SIG-M5 treated with dmso at 0.1 percent for 504 hours (cell line): ENCODE measurements around the gene MPP2.
"Not testable (repeated sequence)": the region's sequence is repeated elsewhere in the genome, so short reads cannot be mapped to it uniquely, and the experiment has no call there.

ENCODE experiments used
- DNase-seq: peaks from one replicate; lab custom pipeline; 2025; ENCODE audit not compliant: unreplicated experiment; lab: John Stamatoyannopoulos, UW

Gene MPP2

GRCh38 chr17:43877451-43878155 is 29.7 kb downstream of the MPP2 start:
- DNase-seq: no peak

DNA sequence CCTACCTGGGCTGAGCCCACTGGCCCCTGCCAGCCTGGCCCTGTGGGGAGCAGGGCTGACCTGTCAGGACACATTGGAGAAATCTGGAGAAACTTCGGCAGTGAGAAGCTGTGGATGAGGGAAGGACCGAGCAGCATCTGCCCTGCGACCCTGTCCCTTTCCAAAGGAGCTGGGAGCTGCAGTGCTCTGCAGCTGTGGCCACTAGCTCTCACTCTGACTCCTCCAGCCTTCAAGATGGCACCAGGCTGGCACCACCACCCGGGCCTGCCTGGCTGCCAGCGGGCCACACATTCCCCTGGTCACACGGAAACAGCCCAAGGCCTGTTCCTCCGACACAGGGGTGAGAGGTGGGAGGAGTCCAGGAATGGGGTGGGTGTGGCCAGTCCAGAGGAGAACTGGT is 30.3 kb downstream of the MPP2 start:
- no peak for DNase-seq

DNA sequence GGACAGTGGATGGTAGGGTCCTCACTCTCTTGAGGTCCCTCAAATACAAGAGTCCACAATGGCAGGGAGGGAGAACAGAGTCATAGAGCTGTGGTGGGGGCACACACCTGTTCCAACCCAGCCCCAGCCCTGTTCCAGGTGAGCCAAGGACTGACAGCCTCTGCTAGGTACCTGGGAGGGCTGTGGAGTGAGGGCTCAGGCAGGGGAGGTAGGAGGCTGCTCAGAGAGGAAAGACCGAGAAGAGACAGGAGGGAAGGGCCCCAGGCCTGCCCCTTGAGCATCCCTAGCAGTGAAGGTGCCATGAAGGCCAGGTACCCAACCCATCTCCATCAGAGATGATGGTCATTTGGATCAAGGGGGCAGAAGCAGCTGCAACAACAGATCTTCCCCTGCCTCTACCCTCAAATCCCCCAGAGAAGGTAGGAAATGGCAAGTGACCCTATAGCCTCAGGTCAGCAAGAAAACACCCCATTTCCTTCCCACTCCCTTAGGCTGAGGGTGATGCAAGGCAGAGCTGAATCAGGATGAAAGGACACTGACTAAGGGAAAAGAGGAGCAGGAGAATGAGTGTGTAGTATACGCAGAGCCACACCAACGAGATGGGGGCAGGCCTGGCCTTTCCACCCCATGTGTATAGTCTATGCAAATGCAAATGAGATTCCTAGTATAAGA is 31.7 kb downstream of the MPP2 start:
- DNase-seq: no peak

GRCh38 chr17:43874293-43874692 is 33.0 kb downstream of the MPP2 start:
- DNase-seq: no peak

DNA sequence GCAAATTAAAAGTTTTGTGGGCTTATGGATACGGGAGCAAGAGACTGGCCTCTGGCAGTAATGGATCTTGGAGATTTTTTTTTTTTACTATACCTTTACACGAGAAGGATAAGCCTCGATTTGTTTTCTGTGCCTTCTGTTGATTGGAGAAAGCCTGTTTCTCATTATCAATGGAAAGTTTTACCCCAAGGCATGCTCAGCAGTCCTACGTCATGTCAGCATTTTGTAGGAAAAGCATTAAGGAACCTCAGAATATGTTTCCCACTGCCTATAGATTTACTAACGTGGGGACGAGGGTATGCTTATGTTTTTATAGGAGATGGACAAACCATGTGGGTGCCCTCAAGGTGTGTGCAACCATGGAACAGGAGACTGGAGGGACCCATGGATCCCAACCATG is 33.5 kb downstream of the MPP2 start:
- no peak for DNase-seq

GRCh38 chr17:43873091-43873490 is 34.2 kb downstream of the MPP2 start:
- DNase-seq: no peak

DNA sequence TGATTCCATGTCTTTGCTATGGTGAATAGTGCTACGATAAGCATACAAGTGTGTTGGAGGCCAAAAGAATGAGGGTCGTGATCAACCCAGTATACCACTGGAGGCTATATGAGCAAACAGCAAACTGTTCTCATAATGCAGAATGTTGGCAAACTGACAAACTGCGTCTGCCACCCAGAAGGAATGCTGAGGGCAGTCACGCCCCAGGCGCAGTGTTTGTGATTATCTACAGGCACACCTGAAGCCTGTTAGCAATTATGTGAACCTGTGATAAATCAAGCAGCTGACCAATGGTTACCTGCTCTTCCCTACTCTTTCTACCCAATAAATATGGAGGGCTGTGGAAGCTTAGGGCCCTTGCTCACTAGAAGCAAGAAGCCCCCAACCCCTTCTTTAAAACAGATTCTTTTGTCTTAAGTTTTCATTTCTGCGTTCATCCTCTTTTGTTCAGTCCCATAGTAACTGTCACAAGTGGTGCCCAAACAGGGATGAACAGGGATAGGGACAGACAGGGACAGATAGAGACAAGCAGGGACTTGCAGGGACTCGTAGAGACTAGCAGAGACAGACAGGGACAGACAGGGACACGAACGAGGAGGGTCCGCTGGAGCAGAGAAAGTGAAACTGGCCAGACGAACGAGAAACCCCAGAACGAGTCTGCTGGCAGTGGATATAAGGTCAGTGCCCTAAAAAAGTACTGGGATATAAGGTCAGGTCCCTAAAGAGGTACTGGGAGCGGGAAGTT is 35.2 kb downstream of the MPP2 start:
- DNase-seq: no peak

- not testable (repeated sequence) for DNase-seq
Measured at GRCh38 chr17:43869031-43869430, 38.3 kb downstream of the MPP2 start.

DNA sequence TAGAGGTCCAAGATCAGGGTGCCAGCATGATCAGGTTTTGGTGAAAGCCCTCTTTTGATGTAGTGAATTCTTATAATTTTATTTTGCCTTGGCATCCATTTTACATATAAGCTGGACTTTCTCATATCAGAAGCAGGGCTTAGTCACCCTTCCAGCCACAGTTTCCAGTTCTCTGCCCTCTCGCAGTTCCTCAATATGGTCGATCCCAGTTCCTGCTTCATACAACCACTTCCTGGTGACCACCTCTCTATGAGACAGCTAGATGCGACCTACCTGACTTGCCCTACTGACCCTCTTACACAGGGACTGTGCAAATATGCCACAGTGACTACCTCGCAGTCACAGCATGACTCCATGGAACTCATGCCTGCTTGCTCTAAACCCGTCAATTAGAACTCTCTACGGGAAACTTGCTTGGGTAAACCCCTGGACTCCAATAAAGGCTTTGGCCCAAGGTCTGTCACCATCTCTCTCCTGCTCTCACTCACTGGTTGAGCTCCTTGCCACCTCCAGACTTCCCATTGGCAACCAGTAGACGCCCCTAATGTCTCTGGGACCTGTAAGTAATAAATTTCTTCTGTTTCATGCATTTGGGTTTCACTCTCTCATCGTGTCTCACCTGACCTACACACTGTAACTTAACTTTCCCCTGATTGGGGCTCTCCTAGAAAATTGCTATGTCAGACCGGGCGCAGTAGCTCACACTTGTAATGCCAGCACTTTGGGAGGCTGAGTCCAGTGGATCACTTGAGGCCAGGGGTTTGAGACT is 38.9 kb downstream of the MPP2 start:
- peak; percentile 43 for DNase-seq

GRCh38 chr17:43864161-43864984 is 43.0 kb downstream of the MPP2 start:
- DNase-seq: no peak

GRCh38 chr17:43861960-43862359 is 45.4 kb downstream of the MPP2 start:
- DNase-seq: no peak

- no peak for DNase-seq
Measured at GRCh38 chr17:43860927-43861622, 46.3 kb downstream of the MPP2 start.

DNA sequence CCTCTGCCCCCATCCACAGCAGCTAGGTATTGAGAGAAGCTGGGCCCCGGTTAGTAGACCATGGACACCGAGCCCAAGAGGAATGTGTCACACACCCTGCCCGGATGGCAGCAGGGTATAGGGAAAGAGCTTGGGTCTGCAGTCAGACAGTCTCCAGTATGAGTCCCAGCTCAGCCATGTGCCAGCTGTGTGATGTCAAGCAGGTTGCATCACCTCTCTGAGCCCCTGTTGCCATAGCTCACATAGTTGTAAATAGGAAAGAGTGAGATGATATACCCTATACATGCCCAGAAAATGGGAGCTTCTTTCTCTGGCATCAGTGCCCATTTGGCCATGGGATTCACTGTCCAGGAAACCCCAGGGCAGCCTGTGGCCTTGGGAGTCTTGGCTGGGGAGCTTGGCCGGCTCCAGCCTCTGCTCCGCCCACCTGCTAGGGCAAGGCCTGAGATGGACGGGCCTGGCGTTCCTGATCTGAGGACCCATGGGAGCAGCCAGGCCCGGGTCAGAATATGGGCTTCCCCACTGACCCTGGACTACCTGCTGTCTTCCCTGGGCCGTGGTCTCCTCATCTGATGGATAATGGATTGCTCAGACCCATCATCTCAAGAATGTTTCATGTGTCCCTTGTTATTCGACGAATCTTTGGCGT is 47.1 kb downstream of the MPP2 start:
- DNase-seq: no peak

DNA sequence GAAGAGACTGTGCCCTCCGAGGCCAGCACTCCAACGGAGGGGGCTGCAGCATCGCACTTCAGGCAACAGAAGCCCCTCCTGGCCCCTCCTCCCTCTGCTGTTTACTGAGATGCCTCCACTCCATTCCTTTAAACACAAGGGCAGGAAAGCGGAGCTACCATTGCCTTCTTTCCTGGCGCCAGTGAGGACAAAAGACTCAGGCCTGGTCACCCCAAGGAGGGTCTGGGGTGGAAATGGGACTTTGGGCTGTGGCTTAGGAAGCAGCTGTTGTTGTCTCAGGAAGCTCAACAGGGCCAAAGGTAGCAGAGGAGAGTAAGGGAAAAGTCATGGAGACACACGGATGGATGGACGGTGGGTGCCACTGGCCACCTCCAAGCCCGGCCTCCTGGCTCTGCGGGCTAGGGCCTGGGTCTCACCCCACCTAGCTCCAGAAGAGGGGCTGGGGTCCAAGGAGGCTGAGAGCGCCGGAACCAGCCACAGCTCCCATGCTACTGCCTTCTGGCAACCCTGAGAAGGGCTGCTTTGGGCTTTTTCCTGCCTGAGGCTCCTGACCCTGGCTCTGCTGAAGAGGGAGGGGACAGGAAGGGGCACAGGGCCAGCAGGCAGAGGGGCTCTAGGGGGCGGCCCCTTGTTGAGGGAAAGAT is 49.3 kb downstream of the MPP2 start:
- no peak for DNase-seq

- no peak for DNase-seq
Measured at GRCh38 chr17:43857141-43857540, 50.2 kb downstream of the MPP2 start.

- no peak for DNase-seq
Measured at GRCh38 chr17:43856141-43856540, 51.2 kb downstream of the MPP2 start.

DNA sequence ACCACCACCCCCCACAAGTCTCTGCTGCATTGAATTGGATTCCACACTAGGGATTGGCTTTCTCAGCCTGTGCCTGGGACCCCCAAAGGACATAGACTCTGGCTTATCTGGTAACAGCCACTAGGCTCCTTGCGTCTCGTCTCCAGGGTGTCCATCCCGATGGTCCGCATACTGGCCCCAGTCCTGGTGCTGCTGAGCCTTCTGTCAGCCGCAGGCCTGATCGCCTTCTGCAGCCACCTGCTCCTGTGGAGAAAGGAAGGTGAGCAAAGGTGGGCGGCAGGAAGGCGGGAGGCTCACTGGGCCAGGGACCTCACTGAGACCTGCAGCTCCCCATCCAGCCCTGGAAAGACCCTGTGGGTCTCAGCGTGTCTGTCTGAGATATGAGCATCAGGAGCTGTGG is 52.3 kb downstream of the MPP2 start:
- no peak for DNase-seq

DNA sequence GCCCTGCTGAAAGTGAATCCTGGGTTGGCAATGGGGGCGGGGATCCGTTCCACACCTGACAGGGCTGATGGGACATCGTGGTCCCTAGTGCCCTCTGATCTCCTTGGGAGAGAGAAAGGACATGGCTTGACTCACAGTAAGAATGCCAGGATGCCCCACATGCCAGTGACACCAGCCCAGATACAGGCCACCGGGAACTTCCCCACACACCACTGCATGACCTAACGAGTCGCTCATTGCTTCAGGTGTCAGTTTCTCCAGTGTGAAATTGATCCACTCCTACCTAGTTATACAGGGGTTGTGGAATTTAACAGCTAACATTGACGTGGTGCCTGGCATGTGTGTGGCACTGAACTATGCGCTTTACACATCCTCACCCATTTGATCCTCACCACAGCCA is 52.8 kb downstream of the MPP2 start:
- no peak for DNase-seq

DNA sequence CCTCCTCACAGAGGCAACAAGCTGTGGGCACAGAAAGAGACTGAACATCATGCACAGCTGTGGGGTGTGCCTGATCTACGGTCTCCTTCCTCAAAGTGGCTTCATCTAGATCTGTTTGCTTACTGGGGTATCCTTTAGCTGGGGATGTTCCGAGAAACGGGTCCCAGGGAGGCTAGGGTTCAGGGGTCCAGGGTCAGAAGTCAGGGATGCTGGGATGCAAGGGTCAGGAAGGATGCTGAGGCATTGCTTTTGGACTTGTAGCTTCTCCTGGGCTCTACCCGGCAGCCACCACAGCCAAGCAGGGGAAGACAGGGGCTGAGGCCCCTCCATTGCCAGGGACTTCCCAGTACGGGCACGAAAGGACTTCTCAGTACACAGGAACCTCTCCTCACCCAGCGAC is 53.8 kb downstream of the MPP2 start:
- DNase-seq: no peak
